ENCODE measurements around the gene PAK6. TPM values are rescaled to one million over a fixed set of nuclear protein-coding genes. Genes with fewer than 3 reads are reported as not detected.
A peak's percentile ranks its signal among the peaks of the same experiment; 100 is the strongest.

Gene PAK6
- polyA plus RNA-seq, 1 donor (not counting 4 experiments of a cell fraction or from before 2014, with no cell fraction given) = 11.5 TPM

GRCh38 chr15:40232625-40233070 is 6.2 kb upstream of the PAK6 start:
- Histone ChIP-seq H3K27ac (ENCODE audit: control insufficient read depth, insufficient read depth, low read length) (peak overlapping the region; percentile 57), H3K79me2 (ENCODE audit: control insufficient read depth, insufficient read depth, low read length) (no peaks in the 10 kb centered on the region), H3K9ac (ENCODE audit: control insufficient read depth, extremely low read depth, insufficient read depth, low read length) (peak overlapping the region; percentile 48), H3K4me3 (ENCODE audit: control insufficient read depth in 2 of 3, extremely low read depth in 1 of 3, insufficient read depth in 2 of 3, low read depth in 1 of 3, low read length in 3 of 3) (no peak overlapping the region), H4K20me1 (ENCODE audit: control insufficient read depth, extremely low read depth, insufficient read depth, low read length) (no peaks in the 10 kb centered on the region), H3K9me3 (ENCODE audit: control insufficient read depth, low read depth, low read length) (no peaks in the 10 kb centered on the region), H3K4me1 (ENCODE audit: control insufficient read depth, extremely low read depth, insufficient read depth, low read length) (peaks cover 63% of the 10 kb centered on the region), H3K4me2 (ENCODE audit: control insufficient read depth, extremely low read depth, insufficient read depth, low read depth, low read length) (peak overlapping the region; percentile 40), H3K9me1 (ENCODE audit: control insufficient read depth, extremely low read depth, insufficient read depth, low read length) (no peaks in the 10 kb centered on the region), H2AFZ (ENCODE audit: control insufficient read depth, low read length) (peak overlapping the region; percentile 81), H3K27me3 (ENCODE audit: control insufficient read depth, extremely low read depth, insufficient read depth, low read length) (no peaks in the 10 kb centered on the region), H3K36me3 (ENCODE audit: control insufficient read depth in 2 of 2, extremely low read depth in 1 of 2, insufficient read depth in 2 of 2, low read length in 2 of 2) (no peaks in the 10 kb centered on the region)
- DNase-seq (ENCODE audit: low read depth, low spot score) = no peak
- peak; percentile 81 for FAIRE-seq
- TF ChIP-seq CTCF (optimal IDR thresholded peaks at IDR 0.05 in 1 of 3, IDR thresholded peaks at IDR 0.05 in 1 of 3, conservative IDR thresholded peaks at IDR 0.05 in 1 of 3; ENCODE audit: extremely low read depth in 1 of 3, insufficient read depth in 2 of 3, low read length in 3 of 3) (no peak), EZH2 (IDR thresholded peaks at IDR 0.05; ENCODE audit: low read length) (no peak)
- dilution Hi-C loops (cut with MboI; ENCODE audit: extremely low pct_ligation_motif_present, low sequenced_read_pairs) = no loop called here

DNA sequence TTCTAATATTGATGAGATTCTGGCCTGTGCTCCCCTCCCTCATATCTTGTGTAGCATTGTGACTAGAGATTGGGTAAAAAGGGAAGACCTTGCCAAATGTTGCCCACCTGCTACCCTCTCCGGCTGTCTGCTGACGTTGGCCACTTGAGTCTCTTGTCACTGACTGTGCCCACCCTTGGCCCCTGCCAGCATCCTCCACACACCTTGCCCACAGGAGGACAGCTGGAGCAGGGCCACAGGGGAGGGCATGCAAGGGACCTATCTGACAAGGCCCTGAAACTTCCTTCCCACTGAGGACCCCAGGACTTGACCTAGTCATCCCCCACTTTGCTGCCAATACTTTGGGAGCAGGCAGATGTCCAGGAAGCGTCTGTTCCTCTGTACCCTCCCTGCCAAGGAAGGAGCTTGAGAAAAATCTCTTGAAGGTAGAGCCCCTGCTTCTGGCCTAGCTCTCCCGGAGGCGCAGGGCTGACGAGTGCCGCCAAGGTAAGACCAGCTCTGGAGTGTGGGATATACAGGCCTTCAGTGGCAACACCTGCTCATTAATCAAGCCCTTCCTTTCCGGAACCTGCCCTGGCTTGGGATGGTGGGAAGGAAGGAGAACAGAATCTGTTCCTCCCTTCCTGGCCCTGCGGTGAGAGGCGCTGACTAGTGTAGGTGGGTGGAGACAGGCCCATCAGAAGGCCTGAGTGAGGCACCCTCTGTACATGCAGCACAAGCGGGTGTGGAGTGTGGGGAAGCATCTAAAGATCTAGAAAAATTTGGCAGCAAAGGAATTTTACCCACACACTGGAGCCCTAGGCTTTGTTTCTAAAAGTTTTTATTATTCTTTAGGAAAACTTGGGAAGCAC is 4.9 kb upstream of the PAK6 start:
- TF ChIP-seq CTCF (optimal IDR thresholded peaks at IDR 0.05 in 1 of 3, IDR thresholded peaks at IDR 0.05 in 1 of 3, conservative IDR thresholded peaks at IDR 0.05 in 1 of 3; ENCODE audit: extremely low read depth in 1 of 3, insufficient read depth in 2 of 3, low read length in 3 of 3) = no peak
- no peak for TF ChIP-seq EZH2 (IDR thresholded peaks at IDR 0.05; ENCODE audit: low read length)
- Histone ChIP-seq H2AFZ (ENCODE audit: control insufficient read depth, low read length) (no peak overlapping the region), H3K9ac (ENCODE audit: control insufficient read depth, extremely low read depth, insufficient read depth, low read length) (peak overlapping the region; percentile 39), H3K79me2 (ENCODE audit: control insufficient read depth, insufficient read depth, low read length) (no peaks in the 10 kb centered on the region), H3K9me3 (ENCODE audit: control insufficient read depth, low read depth, low read length) (no peaks in the 10 kb centered on the region), H3K9me1 (ENCODE audit: control insufficient read depth, extremely low read depth, insufficient read depth, low read length) (no peaks in the 10 kb centered on the region), H3K4me1 (ENCODE audit: control insufficient read depth, extremely low read depth, insufficient read depth, low read length) (peaks cover 71% of the 10 kb centered on the region), H3K27ac (ENCODE audit: control insufficient read depth, insufficient read depth, low read length) (peak overlapping the region; percentile 60), H3K4me2 (ENCODE audit: control insufficient read depth, extremely low read depth, insufficient read depth, low read depth, low read length) (peak overlapping the region; percentile 72), H3K27me3 (ENCODE audit: control insufficient read depth, extremely low read depth, insufficient read depth, low read length) (no peaks in the 10 kb centered on the region), H4K20me1 (ENCODE audit: control insufficient read depth, extremely low read depth, insufficient read depth, low read length) (no peaks in the 10 kb centered on the region), H3K4me3 (ENCODE audit: control insufficient read depth in 2 of 3, extremely low read depth in 1 of 3, insufficient read depth in 2 of 3, low read depth in 1 of 3, low read length in 3 of 3) (peak overlapping the region in 1 of 3 experiments; percentile 31), H3K36me3 (ENCODE audit: control insufficient read depth in 2 of 2, extremely low read depth in 1 of 2, insufficient read depth in 2 of 2, low read length in 2 of 2) (no peaks in the 10 kb centered on the region)
- no peak for DNase-seq (ENCODE audit: low read depth, low spot score)
- dilution Hi-C loops (cut with MboI; ENCODE audit: extremely low pct_ligation_motif_present, low sequenced_read_pairs) = no loop called here
- FAIRE-seq = peak; percentile 97

Measured in keratinocyte (primary cell).